Neural crest cell (in vitro differentiated cells): Measurements from ENCODE around the gene FZD4. TPM values are rescaled to one million over a fixed set of nuclear protein-coding genes. Genes with fewer than 3 reads are reported as not detected.
A peak's percentile ranks its signal among the peaks of the same experiment; 100 is the strongest.
"Not testable (repeated sequence)": the region's sequence is repeated elsewhere in the genome, so short reads cannot be mapped to it uniquely, and the experiment has no call there.

Experiments used
- DNase-seq: peaks from one replicate; pipeline ENCODE4 v3.0.0; 2021; ENCODE audit warnings: low read depth, mixed read lengths, low spot score
- H3K27ac Mint-ChIP-seq: one replicate; pipeline ENCODE4 v1.8.0; 2021; ENCODE audit warnings: mild to moderate bottlenecking, mixed read lengths; ENCODE audit not compliant: unreplicated experiment
- H3K27me3 Mint-ChIP-seq: 2 replicates; pipeline ENCODE4 v1.8.0; 2021; ENCODE audit warnings: low read depth, mild to moderate bottlenecking, mixed read lengths
- H3K36me3 Mint-ChIP-seq: 2 replicates; pipeline ENCODE4 v1.8.0; 2021; ENCODE audit warnings: low read depth, mild to moderate bottlenecking, mixed read lengths
- H3K4me1 Mint-ChIP-seq: 2 replicates; pipeline ENCODE4 v1.8.0; 2021; ENCODE audit warnings: mixed read lengths
- H3K4me3 Mint-ChIP-seq: one replicate; pipeline ENCODE4 v1.8.0; 2021; ENCODE audit warnings: mild to moderate bottlenecking, mixed read lengths
- H3K9me3 Mint-ChIP-seq: 2 replicates; pipeline ENCODE4 v1.8.0; 2021; ENCODE audit warnings: mixed read lengths
- total RNA-seq: library from RNA; stranded (reverse); gene quantifications from 2 replicates; pipeline ENCODE4 v1.2.1, GENCODE V29; 2021
- TF ChIP-seq, protein P1 (sequence below): fragments of 200-600 bp; sonication (generic); conservative IDR thresholded peaks from 2 replicates; pipeline ENCODE4 v1.5.0; 2021; ENCODE audit warnings: antibody characterized with exemption, mild to moderate bottlenecking

The FZD4 gene
- total RNA-seq, 1 donor from 2014 or later, result 4.1 TPM

DNA sequence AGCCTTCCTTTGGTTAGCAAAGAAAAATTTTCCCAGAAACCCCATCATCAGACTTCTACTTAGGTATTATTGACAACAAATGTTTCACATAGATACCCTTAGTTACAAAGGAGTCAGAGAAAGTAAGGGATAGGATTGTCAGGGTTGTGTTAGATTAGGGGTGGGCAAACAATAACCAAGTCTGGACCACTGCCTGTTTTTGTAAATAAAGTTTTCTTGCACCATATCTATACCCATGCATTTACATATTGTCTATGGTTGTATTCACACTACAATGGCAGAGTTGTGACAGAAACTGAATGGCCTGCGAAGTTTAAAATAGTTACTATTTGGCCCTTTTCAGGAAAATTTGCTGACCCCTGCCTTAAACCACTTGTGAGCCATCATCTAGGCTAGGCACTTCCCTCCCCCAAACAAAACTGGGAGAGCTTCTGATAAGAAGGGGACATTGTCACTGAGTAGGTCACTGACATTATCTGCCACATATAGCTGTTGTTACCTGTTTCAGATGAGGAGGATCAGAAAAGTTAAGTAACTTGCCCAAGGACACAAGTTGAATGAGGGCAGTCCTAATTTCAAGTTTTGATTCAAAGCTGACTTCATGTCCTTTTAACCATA lies 41.9 kb upstream of the FZD4 start:
- no peak overlapping the region for H3K27ac Mint-ChIP-seq
- no peak overlapping the region for H3K4me3 Mint-ChIP-seq
- TF ChIP-seq, protein P1, sequence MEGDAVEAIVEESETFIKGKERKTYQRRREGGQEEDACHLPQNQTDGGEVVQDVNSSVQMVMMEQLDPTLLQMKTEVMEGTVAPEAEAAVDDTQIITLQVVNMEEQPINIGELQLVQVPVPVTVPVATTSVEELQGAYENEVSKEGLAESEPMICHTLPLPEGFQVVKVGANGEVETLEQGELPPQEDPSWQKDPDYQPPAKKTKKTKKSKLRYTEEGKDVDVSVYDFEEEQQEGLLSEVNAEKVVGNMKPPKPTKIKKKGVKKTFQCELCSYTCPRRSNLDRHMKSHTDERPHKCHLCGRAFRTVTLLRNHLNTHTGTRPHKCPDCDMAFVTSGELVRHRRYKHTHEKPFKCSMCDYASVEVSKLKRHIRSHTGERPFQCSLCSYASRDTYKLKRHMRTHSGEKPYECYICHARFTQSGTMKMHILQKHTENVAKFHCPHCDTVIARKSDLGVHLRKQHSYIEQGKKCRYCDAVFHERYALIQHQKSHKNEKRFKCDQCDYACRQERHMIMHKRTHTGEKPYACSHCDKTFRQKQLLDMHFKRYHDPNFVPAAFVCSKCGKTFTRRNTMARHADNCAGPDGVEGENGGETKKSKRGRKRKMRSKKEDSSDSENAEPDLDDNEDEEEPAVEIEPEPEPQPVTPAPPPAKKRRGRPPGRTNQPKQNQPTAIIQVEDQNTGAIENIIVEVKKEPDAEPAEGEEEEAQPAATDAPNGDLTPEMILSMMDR, result no peak
- peaks cover 19% of the 10 kb centered on the region for H3K4me1 Mint-ChIP-seq
- H3K9me3 Mint-ChIP-seq, result no peaks in the 10 kb centered on the region
- no peaks in the 10 kb centered on the region for H3K27me3 Mint-ChIP-seq
- no peaks in the 10 kb centered on the region for H3K36me3 Mint-ChIP-seq
- no peak for DNase-seq

DNA sequence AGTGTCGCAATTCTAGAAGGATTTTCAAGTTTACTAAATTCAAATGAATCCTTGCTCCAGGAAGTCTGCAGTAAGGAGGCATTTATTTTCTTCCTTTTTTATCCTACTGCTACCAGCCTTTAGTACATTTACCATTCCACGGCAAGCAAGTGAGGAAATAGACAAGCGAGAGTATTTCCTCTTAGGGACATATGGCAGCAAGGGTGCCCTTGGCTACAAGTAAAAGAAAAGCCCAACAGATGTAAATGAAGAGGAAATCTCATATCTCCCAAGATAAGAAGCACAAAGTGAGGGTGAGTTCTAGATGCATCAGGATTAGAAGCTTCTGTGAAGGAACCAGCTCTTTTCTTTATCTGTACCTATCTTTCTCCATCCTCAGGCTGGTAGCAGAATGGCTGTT lies 37.8 kb upstream of the FZD4 start:
- Mint-ChIP-seq H3K4me1 (peaks cover 19% of the 10 kb centered on the region), H3K9me3 (no peaks in the 10 kb centered on the region), H3K27me3 (no peaks in the 10 kb centered on the region), H3K36me3 (no peaks in the 10 kb centered on the region), H3K4me3 (no peak overlapping the region), H3K27ac (peak overlapping the region; percentile 46)
- TF ChIP-seq, protein P1, result no peak
- DNase-seq, result no peak

DNA sequence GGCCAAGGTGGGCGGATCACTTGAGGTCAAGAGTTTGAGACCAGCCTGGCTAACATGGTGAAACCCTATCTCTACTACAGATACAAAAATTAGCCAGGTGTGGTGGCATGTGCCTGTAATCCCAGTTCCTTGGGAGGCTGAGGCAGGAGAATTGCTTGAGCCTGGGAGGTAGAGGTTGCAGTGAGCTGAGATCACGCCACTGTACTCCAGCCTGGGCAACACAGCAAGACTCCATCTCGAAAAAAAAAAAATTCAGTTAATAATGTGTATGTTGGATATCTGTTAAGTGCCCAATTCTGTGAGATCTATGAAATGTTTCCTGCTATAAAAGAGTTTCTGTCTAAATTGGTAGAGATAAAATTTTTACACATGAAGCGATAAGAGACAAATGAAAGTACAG lies 37.1 kb upstream of the FZD4 start:
- H3K36me3 Mint-ChIP-seq, DNase-seq, H3K27ac Mint-ChIP-seq, H3K27me3 Mint-ChIP-seq, H3K4me3 Mint-ChIP-seq, H3K9me3 Mint-ChIP-seq: not testable (repeated sequence)
- peaks cover 19% of the 10 kb centered on the region for H3K4me1 Mint-ChIP-seq

DNA sequence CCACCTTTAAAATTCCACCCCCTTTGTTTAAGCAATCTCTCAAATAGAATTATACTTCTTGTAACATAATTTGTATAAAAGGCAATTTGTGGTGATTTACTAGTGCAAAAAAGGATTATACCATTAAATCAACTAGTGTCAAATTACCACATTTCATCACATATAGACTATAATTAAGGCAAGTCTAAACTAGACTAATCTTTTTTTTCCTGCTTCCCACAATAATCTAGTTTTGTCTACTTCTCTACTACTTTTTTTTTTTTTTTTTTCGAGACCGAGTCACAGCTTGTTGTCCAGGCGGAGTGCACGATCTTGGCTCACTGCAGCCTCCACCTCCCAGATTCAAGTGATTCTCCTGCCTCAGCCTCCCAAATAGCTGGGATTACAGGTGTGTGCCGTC lies 36.1 kb upstream of the FZD4 start:
- no peak for DNase-seq
- Mint-ChIP-seq H3K4me3 (no peak overlapping the region), H3K27ac (no peak overlapping the region), H3K36me3 (no peaks in the 10 kb centered on the region), H3K9me3 (no peaks in the 10 kb centered on the region), H3K4me1 (peaks cover 14% of the 10 kb centered on the region), H3K27me3 (no peaks in the 10 kb centered on the region)
- TF ChIP-seq, protein P1, result no peak

DNA sequence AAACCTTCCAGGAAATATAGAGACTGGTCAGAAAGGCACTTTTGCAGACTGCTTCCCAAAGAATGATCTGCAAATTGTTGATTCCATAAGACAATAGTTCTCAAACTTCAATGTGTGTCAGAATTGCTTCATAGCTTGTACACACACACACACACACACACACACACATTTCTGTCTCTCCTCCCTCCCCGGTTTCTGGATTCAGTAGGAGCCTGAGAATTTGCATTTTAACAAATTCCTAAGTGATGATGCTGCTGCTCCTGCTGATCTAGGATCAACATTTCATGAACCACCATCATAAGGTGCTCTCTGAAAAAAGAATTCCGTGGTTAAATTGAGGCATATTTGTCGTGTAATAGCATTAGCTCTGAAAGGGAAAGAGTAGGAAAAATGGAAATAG lies 35.3 kb upstream of the FZD4 start:
- Mint-ChIP-seq H3K27me3 (no peaks in the 10 kb centered on the region), H3K4me3 (no peak overlapping the region), H3K27ac (no peak overlapping the region), H3K9me3 (no peaks in the 10 kb centered on the region), H3K4me1 (peaks cover 14% of the 10 kb centered on the region), H3K36me3 (no peaks in the 10 kb centered on the region)
- TF ChIP-seq, protein P1, result no peak
- DNase-seq, result no peak

DNA sequence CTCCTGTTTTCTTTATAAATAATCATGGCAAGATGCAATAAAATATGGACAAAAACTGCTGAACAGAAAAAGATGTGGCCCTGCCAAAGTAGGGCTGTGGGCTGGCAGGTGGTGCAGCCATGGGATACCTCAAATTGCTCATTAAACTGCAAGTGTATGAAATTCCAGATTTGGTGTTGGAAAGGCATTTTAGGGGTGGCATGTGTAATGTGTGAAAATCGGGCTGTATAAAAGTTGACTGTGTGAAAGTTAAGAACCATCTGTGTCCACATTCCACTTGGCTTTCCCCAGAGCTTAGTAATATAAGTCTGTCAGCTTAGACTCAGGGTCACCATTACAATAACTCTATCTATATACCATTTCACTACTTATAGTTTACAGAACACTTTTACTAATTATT lies 34.8 kb upstream of the FZD4 start:
- Mint-ChIP-seq H3K4me3 (no peak overlapping the region), H3K9me3 (no peaks in the 10 kb centered on the region), H3K27me3 (no peaks in the 10 kb centered on the region), H3K4me1 (peaks cover 14% of the 10 kb centered on the region), H3K27ac (no peak overlapping the region), H3K36me3 (no peaks in the 10 kb centered on the region)
- DNase-seq, result no peak
- TF ChIP-seq, protein P1, result no peak
